Measurements from ENCODE around the gene SLC12A3. TPM values are rescaled to one million over a fixed set of nuclear protein-coding genes. Genes with fewer than 3 reads are reported as not detected.

The SLC12A3 gene
- total RNA-seq, 1 experiment from 2014 or later: not detected

- CTCF ChIA-PET: interaction anchor here (0.9 kb wide), 1 partner anchor 32 kb away, joined by 3 read pairs; no protein-coding TSS in a partner anchor
- H3K27me3 Mint-ChIP-seq (ENCODE audit: low read depth): no peaks in the 10 kb centered on the region; the same call in 1 of the 2 replicates
Observed at GRCh38 chr16:56889206-56889605, 24.2 kb downstream of the SLC12A3 start.

More at GRCh38 chr16:56889206-56889605, 24.2 kb downstream of the SLC12A3 start:
- TF ChIP-seq ZNF263 (CRISPR knock-in tag; IDR thresholded peaks at IDR 0.05; ENCODE audit: low read depth) (no peak), AR (CRISPR knock-in tag; IDR thresholded peaks at IDR 0.05) (no peak), CDX4 (CRISPR knock-in tag; IDR thresholded peaks at IDR 0.05; ENCODE audit: borderline replicate concordance) (no peak), SMAD3 (CRISPR knock-in tag; IDR thresholded peaks at IDR 0.05; ENCODE audit: borderline replicate concordance) (no peak), NR3C1 (CRISPR knock-in tag; conservative IDR thresholded peaks at IDR 0.05; ENCODE audit: low read depth) (no peak), MXD4 (CRISPR knock-in tag; IDR thresholded peaks at IDR 0.05; ENCODE audit: borderline replicate concordance) (no peak), ATF3 (CRISPR knock-in tag; conservative IDR thresholded peaks at IDR 0.05) (no peak), ZBTB43 (CRISPR knock-in tag; IDR thresholded peaks at IDR 0.05) (no peak), STAT6 (CRISPR knock-in tag; conservative IDR thresholded peaks at IDR 0.05; ENCODE audit: low read depth) (no peak), ZSCAN18 (CRISPR knock-in tag; IDR thresholded peaks at IDR 0.05) (no peak), IRF2 (CRISPR knock-in tag; IDR thresholded peaks at IDR 0.05; ENCODE audit: borderline replicate concordance, low read depth) (no peak), ZNF317 (CRISPR knock-in tag; IDR thresholded peaks at IDR 0.05; ENCODE audit: borderline replicate concordance, low read depth) (no peak), EMX1 (CRISPR knock-in tag; IDR thresholded peaks at IDR 0.05) (no peak), OVOL2 (CRISPR knock-in tag; IDR thresholded peaks at IDR 0.05; ENCODE audit: borderline replicate concordance) (no peak)
- ATAC-seq: peak; percentile 60
- Mint-ChIP-seq H3K4me3 (no peak overlapping the region), H3K36me3 (peaks cover 12% of the 10 kb centered on the region), H3K27ac (no peak overlapping the region), H3K9me3 (peaks cover 13% of the 10 kb centered on the region), H3K4me1 (no peaks in the 10 kb centered on the region)
- no peak for DNase-seq (ENCODE audit: low spot score)
- POLR2A ChIA-PET: no interaction called here

Data from WTC11 (cell line).